Fibroblast of pulmonary artery (primary cell): ENCODE results near the gene SCAMP4.
"Not testable (repeated sequence)": the region's sequence is repeated elsewhere in the genome, so short reads cannot be mapped to it uniquely, and the experiment has no call there.

Experiments
- DNase-seq: peaks from one replicate; pipeline ENCODE4 v3.0.0-alpha.2; 2010; ENCODE audit warnings: low read depth
- H3K4me3 ChIP-seq: replicated peaks from 2 replicates; pipeline ENCODE4 v1.5.1; 2011; ENCODE audit warnings: low read depth, mild to moderate bottlenecking, control low read depth, low read length, moderate library complexity
- TF ChIP-seq, protein P1 (sequence below): IDR thresholded peaks from 2 replicates; pipeline ENCODE4 v1.5.1; 2011; ENCODE audit warnings: mild to moderate bottlenecking, control low read depth, low read length, inconsistent platforms; ENCODE audit errors: missing control alignments

The SCAMP4 gene

DNA sequence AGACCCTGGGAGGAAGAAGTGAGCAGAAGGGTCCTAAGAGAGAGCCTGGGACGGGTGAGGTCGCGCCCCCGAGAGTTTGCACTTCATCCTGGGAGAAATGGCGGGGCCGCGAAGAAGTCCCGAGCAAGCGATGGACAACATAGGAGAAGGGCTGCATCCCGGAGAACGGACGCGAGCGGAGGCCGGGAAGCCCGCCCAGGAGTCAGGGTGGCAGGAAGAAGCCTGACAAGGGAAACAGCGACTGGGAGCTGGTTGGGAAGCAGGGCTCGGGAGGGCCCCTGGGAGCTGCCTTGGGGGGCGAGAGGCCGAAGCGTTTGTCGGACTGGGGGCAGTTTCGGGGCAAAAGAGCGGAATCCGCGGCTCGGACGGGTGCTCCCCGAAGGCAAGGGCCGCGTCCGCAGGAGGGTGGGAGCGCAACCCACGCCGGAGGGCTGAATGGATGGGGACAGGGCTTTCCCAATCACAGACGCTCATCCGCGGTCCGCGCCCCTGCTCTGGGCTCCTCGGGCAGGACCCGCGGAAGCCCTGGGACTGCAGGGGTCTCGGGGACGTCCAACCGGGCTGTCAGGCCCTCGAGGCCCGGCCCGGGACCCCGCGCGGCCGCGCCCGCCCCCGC, 20.4 kb upstream of the SCAMP4 start:
- peak overlapping the region; percentile 90 for H3K4me3 ChIP-seq
- TF ChIP-seq, protein P1, sequence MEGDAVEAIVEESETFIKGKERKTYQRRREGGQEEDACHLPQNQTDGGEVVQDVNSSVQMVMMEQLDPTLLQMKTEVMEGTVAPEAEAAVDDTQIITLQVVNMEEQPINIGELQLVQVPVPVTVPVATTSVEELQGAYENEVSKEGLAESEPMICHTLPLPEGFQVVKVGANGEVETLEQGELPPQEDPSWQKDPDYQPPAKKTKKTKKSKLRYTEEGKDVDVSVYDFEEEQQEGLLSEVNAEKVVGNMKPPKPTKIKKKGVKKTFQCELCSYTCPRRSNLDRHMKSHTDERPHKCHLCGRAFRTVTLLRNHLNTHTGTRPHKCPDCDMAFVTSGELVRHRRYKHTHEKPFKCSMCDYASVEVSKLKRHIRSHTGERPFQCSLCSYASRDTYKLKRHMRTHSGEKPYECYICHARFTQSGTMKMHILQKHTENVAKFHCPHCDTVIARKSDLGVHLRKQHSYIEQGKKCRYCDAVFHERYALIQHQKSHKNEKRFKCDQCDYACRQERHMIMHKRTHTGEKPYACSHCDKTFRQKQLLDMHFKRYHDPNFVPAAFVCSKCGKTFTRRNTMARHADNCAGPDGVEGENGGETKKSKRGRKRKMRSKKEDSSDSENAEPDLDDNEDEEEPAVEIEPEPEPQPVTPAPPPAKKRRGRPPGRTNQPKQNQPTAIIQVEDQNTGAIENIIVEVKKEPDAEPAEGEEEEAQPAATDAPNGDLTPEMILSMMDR = no peak
- peak; percentile 27 for DNase-seq

DNA sequence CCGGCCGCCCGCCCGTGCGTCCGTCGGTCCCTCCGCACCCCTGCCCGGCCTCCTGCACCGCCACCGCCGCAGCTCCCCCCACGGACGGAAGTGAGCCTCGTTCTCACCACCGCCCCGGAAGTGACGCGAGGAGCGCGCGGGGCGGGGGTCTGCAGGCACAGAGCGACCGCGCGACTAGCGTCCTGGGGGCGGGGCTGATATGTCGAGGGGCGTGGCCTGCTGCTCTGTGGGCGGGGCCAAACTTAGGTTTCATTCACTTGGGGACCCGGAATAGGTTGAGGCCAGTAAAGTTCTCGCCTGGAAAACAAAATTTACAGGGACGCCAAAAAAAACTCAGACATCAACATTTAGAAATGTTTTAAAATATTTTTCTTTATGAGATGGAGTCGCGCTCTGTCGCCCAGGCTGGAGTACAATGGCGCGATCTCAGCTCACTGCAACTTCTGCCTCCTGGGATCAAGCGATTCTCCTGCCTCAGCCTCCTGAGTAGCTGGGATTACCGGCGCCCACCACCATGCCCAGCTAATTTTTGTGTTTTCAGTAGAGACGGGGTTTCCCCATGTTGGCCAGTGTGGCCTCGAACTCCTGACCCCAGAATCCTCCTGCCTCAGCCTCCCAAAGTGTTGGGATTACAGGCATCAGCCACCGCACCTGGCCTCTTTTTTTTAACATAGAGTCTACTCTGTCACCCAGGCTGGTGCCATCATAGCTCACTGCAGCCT, 19.6 kb upstream of the SCAMP4 start, which contains the start of gene ABHD17A:
TSS of gene ABHD17A (minus strand) at position 99 of the 722 bp plus-strand sequence. CDS start 3,930 bp downstream, outside the sequence.
- peak; percentile 93 for DNase-seq
- H3K4me3 ChIP-seq = peak within 1 kb of the TSS; percentile 90

DNA sequence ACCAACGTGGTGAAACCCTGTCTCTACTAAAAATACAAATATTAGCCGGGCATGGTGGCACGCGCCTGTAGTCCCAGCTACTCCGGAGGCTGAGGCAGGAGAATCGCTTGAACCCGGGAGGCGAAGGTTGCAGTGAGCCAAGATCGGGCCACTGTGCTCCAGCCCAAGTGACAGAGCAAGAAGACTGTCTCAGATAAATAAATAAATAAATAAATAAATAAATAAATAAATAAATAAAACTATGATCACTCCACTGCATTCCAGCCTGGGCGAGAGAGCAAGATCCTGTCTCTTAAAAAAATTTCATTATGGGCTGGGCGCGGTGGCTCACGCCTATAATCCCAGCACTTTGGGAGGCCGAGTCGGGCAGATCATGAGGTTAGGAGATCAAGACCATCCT, 18.8 kb upstream of the SCAMP4 start:
- not testable (repeated sequence) for DNase-seq

DNA sequence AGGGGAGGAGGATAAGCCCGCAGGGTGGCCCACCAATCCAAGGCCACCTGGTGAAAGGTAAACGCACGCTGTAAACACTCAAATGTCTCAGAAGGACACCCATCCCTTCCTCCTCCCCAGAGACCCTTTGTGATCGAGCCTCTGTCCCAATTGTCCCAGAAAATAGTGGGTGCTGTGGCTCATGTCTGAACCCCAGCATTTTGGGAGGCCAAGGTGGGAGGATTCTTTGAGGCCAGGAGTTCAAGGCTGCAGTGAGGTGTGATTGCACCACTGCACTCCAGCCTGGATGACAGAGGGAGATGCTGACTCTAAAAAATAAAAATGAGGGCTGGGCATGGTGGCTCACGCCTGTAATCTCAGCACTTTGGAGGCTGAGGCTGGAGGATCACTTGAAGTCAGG, 16.8 kb upstream of the SCAMP4 start:
- no peak overlapping the region for H3K4me3 ChIP-seq
- TF ChIP-seq, protein P1 = no peak
- no peak for DNase-seq

More for the DNA sequence above, 18.8 kb upstream of the SCAMP4 start:
- H3K4me3 ChIP-seq = not testable (repeated sequence)

DNA sequence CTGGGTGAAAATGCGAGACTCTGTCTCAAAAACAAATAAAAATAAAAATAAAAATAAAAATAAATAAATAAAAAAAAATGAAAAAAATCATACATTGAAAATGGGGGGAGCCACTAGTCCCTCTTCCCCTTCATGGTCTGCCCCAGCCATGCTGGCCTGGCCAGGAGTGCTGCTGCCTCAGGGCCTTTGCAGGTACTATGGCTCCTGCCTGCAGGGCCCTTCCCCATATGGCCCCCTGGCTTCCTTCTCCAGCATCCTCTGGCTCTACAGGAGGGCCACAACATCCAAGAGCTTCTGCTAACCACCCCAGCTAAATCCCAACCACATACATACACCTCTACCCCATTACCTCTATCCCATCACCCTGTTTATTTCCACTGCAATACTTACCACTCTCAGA, 15.3 kb upstream of the SCAMP4 start:
- TF ChIP-seq, protein P1 = no peak
- DNase-seq = no peak
- H3K4me3 ChIP-seq = no peak overlapping the region

DNA sequence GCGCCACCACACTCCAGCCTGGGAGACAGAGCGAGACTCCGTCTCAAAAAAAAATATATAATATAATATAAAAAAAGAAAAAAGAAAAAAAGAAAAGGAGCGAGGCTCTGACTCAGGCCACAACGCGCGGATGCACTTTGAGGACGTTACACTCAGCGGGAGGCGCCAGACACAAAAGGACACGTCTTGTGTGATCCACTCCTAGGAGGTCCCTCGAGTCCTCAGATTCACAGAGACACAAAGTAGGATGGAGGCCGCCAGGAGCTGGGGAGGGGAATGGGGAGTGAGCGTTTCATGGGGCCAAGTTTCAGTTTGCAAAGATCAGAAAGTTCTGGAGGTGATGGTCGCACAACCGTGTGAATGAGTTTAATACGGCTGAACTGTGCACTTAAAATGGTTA, 11.4 kb upstream of the SCAMP4 start:
- H3K4me3 ChIP-seq = no peak overlapping the region
- TF ChIP-seq, protein P1 = no peak
- no peak for DNase-seq

DNA sequence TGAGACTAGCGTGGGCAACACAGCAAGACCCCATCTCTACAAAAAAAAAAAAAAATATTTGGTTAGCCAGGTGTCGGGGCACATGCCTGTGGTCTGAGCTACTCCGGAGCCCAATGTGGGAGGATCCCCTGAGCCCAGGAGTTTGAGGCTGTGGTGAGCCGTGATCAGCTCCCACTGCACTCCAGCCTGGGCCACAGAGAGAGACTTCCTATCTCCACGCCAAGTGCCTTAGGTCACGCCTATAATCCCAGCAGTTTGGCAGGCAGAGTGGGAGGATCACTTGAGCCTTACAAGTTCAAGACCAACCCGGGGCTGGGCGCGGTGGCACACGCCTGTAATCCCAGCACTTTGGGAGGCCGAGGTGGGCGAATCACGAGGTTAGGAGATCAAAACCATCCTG, 8.7 kb upstream of the SCAMP4 start:
- H3K4me3 ChIP-seq = no peak overlapping the region
- TF ChIP-seq, protein P1 = no peak
- DNase-seq = no peak

DNA sequence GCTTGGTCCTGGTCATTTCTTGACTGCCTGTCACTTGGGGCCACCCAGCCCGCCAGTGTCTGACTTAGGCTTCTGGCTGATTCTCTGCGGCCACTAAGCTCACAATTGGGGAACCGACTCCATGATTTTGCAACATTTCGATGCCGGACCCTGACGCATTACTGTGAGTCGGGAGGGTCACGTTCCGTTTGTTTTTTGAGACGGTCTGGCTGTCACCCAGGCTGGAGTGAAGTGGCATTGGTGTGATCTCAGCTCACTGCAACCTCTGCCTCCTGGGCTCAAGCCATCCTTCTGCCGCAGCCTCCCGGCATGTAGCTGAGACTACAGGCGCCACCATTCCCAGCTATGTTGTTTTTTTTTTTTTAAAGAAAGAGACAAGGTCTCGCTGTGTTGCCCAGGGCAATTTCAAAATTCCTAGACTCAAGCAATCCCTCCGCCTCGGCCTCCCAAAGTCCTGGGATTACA, 3.2 kb upstream of the SCAMP4 start:
- TF ChIP-seq, protein P1 = no peak
- DNase-seq = no peak
- H3K4me3 ChIP-seq = no peak overlapping the region
